DOHH2 (cell line): ENCODE measurements around the gene PTPRC.

ENCODE experiments used
- H3F3A ChIP-seq: fragments of 200-600 bp; sonication (generic), shearing (Covaris generic); 2 replicates; pipeline ENCODE4 v1.6.0; 2016; ENCODE audit warnings: antibody characterized with exemption, mild to moderate bottlenecking; ENCODE audit not compliant: control insufficient read depth, insufficient read depth
- H3K27ac ChIP-seq: fragments of 200-600 bp; sonication (generic); 2 replicates; pipeline ENCODE4 v1.5.1; 2014; ENCODE audit warnings: low read depth, mild to moderate bottlenecking, low read length, moderate library complexity
- H3K27me3 ChIP-seq: fragments of 200-600 bp; sonication (generic); 2 replicates; pipeline ENCODE4 v1.6.1; 2014; ENCODE audit warnings: mild to moderate bottlenecking, low read length, mixed read lengths; ENCODE audit not compliant: control insufficient read depth
- H3K36me3 ChIP-seq: fragments of 200-600 bp; sonication (generic); 2 replicates; pipeline ENCODE4 v1.6.1; 2014; ENCODE audit warnings: mild to moderate bottlenecking, low read length, moderate library complexity, mixed read lengths; ENCODE audit not compliant: control insufficient read depth
- H3K4me1 ChIP-seq: fragments of 200-600 bp; sonication (generic); 2 replicates; pipeline ENCODE4 v1.6.1; 2014; ENCODE audit warnings: mild to moderate bottlenecking, low read length, mixed read lengths; ENCODE audit not compliant: control insufficient read depth
- H3K4me2 ChIP-seq: fragments of 200-600 bp; sonication (generic); 2 replicates; pipeline ENCODE4 v1.6.0; 2014; ENCODE audit warnings: mild to moderate bottlenecking, low read length, moderate library complexity
- H3K4me3 ChIP-seq: fragments of 200-600 bp; sonication (generic); 2 replicates; pipeline ENCODE4 v1.5.1; 2014; ENCODE audit warnings: mild to moderate bottlenecking, low read length, mixed read lengths
- H3K79me2 ChIP-seq: fragments of 200-600 bp; sonication (generic); 2 replicates; pipeline ENCODE4 v1.6.1; 2014; ENCODE audit warnings: mild to moderate bottlenecking, low read length, mixed read lengths; ENCODE audit not compliant: control insufficient read depth
- H3K9me2 ChIP-seq: fragments of 200-600 bp; sonication (generic); replicated peaks from 2 replicates; pipeline ENCODE4 v1.6.1; 2014; ENCODE audit warnings: mild to moderate bottlenecking, low read length, mixed read lengths; ENCODE audit not compliant: control insufficient read depth
- H3K9me3 ChIP-seq: fragments of 200-600 bp; sonication (generic); 2 replicates; pipeline ENCODE4 v1.6.1; 2014; ENCODE audit warnings: antibody characterized with exemption, low read length, mixed read lengths; ENCODE audit not compliant: control insufficient read depth, insufficient read depth
- H4K20me1 ChIP-seq: fragments of 200-600 bp; sonication (generic); 2 replicates; pipeline ENCODE4 v1.6.0; 2014; ENCODE audit warnings: low read depth, mild to moderate bottlenecking, antibody characterized with exemption, low read length, moderate library complexity; ENCODE audit not compliant: control insufficient read depth, insufficient read depth
- CTCF ChIP-seq: fragments of 200-600 bp; sonication (generic); IDR thresholded peaks from one replicate; pipeline ENCODE4 v1.5.1; 2014; ENCODE audit warnings: antibody characterized with exemption, mild to moderate bottlenecking, low read depth, low read length; ENCODE audit not compliant: poor library complexity, severe bottlenecking
- EZH2phosphoT487 ChIP-seq: fragments of 200-600 bp; sonication (generic); IDR thresholded peaks from 2 replicates; pipeline ENCODE4 v1.6.1; 2017; ENCODE audit warnings: borderline replicate concordance, mild to moderate bottlenecking, antibody characterized with exemption, low read length, moderate library complexity, mixed read lengths

PTPRC gene

GRCh38 chr1:198678901-198679329 is 40.1 kb downstream of the PTPRC start:
- Histone ChIP-seq H4K20me1 (no peaks in the 10 kb centered on the region), H3K79me2 (peaks cover 92% of the 10 kb centered on the region), H3K9me2 (no peaks in the 10 kb centered on the region), H3F3A (peaks cover 90% of the 10 kb centered on the region), H3K9me3 (no peaks in the 10 kb centered on the region), H3K4me3 (peak overlapping the region; percentile 62), H3K4me1 (peaks cover 97% of the 10 kb centered on the region), H3K4me2 (peak overlapping the region; percentile 69), H3K27ac (peak overlapping the region; percentile 98), H3K36me3 (peaks cover 73% of the 10 kb centered on the region), H3K27me3 (no peaks in the 10 kb centered on the region)
- TF ChIP-seq CTCF, result no peak
- no peak for TF ChIP-seq EZH2phosphoT487

- Histone ChIP-seq H3K36me3 (peaks cover 74% of the 10 kb centered on the region), H3K4me3 (peak overlapping the region; percentile 62), H3K79me2 (peaks cover 93% of the 10 kb centered on the region), H3F3A (peaks cover 92% of the 10 kb centered on the region), H3K4me2 (peak overlapping the region; percentile 69), H4K20me1 (no peaks in the 10 kb centered on the region), H3K9me3 (no peaks in the 10 kb centered on the region), H3K27me3 (no peaks in the 10 kb centered on the region), H3K27ac (peak overlapping the region; percentile 98), H3K9me2 (no peaks in the 10 kb centered on the region), H3K4me1 (peaks cover 99% of the 10 kb centered on the region)
- TF ChIP-seq EZH2phosphoT487, result no peak
- TF ChIP-seq CTCF, result no peak
Measured at GRCh38 chr1:198679535-198680173, 40.8 kb downstream of the PTPRC start.

GRCh38 chr1:198680174-198680875 is 41.5 kb downstream of the PTPRC start:
- Histone ChIP-seq H3K9me3 (no peaks in the 10 kb centered on the region), H4K20me1 (no peaks in the 10 kb centered on the region), H3K79me2 (peaks cover 93% of the 10 kb centered on the region), H3K27me3 (no peaks in the 10 kb centered on the region), H3K4me3 (peak overlapping the region; percentile 62), H3K9me2 (no peaks in the 10 kb centered on the region), H3K27ac (peak overlapping the region; percentile 98), H3K36me3 (peaks cover 71% of the 10 kb centered on the region), H3F3A (peaks cover 87% of the 10 kb centered on the region), H3K4me2 (peak overlapping the region; percentile 69), H3K4me1 (peaks cover 99% of the 10 kb centered on the region)
- TF ChIP-seq EZH2phosphoT487 (no peak), CTCF (no peak)
